B cell (primary cell): ENCODE measurements around the gene NLRC5.

Source experiments
- CTCF ChIP-seq: fragments of 200-600 bp; IDR thresholded peaks from one replicate; pipeline ENCODE4 v1.8.0; 2022; ENCODE audit warnings: antibody characterized with exemption, mild to moderate bottlenecking
- EZH2 ChIP-seq: IDR thresholded peaks from 2 replicates; pipeline ENCODE4 v1.6.1; 2012; ENCODE audit warnings: borderline replicate concordance, low read depth, mild to moderate bottlenecking, moderate library complexity, low read length; ENCODE audit not compliant: insufficient read depth, poor library complexity, severe bottlenecking

- TF ChIP-seq CTCF (no peak), EZH2 (no peak)
Observed at GRCh38 chr16:57032346-57032745, 43.0 kb downstream of the NLRC5 start.
